ENCODE data around the gene HIF3A.
"Not testable (repeated sequence)": the region's sequence is repeated elsewhere in the genome, so short reads cannot be mapped to it uniquely, and the experiment has no call there.

The HIF3A gene

DNA sequence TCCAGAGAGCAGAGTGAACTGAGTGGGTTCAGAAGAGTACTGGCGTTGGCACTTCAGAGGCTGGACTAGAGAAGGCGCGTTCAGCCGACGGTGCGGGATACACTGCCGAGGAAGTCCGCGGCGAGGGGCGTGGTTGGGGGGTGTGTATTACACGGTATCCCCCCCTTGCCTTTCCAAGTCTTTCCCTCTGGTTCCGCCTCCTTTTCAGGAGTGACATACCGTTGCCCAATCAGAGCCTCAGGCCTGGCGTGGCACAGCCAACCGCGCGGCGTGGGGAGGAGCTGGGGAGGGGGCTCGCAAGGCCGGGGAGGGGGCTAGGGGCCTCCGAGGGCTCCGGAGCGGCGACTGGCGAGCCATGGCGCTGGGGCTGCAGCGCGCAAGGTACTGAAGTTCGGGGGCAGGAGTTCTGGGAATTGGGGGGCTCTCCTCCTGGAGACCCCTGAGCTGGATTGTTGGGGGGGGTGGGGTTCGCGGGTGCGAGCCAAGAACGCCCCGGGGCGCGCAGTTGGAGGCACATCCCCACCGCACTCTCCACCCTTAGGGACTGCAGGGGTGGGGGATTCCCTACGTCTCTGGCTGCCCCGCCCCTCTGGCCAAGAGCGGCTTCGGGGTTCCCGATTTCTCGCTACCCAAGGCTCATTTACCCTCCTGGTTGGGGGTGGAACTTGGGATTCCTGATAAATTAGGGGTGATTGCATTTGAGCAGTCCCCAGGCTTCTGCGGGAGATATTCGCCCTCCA lies at the start of gene HIF3A:
HIF3A (plus strand) TSS at position 321 of the 740 bp plus-strand sequence; CDS start at position 356, 35 bp downstream.
- no peak for DNase-seq

DNA sequence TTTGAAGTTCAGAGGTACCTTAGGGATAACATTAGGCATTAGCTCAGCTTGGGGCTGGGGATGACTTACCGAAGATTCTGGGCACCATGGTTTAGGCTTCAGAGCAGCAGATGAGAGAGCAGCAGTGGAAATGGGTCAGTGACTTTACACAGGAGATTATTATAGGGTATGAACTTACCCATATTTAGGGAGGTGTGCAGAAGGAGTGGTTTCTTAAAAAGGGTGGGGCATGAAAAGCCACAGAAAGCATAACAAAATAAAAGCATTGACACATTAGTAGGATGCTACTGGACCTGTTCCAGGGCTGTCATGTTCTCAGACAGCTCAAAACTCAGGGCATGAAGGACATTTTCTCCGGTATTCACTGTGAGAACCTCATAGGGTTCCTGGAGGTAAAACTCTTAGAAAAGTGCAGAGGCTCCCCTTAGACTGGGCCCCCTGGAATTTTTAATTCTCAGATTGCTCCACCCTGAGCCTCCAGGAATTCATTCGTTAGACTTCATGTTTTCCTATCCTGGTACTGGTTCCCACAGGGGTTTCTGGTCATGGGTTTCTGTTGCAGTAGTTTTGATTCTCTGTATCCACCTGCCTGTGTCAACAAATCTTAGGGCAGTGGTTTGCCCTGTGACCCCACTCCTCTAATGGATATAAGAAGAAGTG lies 46.6 kb upstream of the HIF3A start:
- no peak for DNase-seq

DNA sequence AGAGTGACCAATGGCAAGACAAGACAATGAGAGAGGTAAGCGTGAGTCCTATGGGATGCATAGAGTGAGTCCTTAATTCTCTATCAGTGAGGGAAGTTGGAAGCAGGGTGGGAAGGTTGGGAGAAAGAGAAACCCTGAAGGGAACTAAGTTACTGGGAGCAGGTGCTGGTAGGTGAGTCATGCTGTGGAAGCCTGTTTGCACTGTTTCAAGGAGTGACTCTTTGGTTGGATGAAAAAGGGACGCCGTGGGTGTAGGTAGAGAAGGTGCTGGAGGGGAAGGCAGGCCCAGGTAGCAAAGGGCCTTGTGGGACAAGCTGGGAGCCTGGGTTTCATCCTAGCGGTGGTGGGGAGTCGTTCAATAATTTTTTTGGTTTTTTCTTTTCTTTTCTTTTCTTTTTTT lies 45.4 kb upstream of the HIF3A start:
- DNase-seq = no peak

DNA sequence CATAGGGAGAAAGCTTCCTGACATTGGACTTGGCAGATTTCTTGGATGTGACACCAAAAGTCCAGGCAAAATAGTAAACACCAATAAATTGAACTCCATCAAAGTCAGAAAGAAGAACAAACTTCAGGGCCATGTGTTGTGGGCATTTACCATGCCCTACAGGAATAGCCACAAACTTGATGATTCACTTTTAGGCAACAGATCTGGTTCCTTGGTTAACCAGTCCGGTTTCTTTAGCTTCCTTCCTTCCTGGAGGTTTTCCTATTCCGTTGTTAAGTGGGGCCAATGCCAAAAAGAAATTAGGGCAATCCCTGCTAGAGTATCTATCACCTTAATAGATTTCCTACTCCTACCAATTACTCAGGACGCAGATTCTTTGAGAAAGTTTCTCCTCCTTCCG lies 42.1 kb upstream of the HIF3A start:
- no peak for DNase-seq

DNA sequence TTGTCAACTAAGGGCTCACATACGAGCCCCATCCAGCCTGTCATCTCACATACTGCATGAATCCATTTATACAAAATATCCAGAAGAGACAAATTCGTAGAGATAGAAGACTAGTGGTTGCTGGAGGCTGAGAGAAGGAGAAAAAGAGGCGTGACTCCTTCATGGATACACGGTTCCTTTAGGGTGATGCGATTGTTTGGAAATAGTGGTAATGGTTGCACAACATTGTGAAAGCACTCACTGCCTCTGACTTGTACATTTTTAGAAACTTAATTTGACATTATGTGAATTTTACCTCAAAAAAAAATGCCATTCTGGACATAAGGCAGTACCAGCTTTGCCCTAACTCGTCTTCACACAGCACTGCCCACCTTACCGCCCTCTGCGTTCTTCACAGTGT lies 40.0 kb upstream of the HIF3A start:
- no peak for DNase-seq

DNA sequence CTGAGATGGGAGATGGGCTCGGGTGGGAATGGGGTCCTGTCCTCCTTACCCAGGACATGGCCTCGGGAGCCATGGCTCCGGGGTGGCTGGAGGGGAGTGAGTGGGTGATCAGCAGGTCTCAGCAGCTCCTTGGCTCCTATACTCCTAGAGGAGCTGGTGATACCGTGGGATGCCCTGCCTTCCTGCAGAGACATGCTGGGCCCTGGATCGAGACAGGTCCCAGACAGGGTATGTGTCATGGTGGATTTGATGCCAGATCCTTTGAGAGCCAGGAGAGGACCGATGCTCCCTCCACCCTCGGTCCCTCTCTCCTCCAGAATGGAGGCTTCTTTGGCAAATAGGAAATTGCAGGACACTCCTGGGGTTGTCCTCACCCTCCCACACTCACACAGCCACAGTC lies 35.3 kb upstream of the HIF3A start:
- DNase-seq = not testable (repeated sequence)

DNA sequence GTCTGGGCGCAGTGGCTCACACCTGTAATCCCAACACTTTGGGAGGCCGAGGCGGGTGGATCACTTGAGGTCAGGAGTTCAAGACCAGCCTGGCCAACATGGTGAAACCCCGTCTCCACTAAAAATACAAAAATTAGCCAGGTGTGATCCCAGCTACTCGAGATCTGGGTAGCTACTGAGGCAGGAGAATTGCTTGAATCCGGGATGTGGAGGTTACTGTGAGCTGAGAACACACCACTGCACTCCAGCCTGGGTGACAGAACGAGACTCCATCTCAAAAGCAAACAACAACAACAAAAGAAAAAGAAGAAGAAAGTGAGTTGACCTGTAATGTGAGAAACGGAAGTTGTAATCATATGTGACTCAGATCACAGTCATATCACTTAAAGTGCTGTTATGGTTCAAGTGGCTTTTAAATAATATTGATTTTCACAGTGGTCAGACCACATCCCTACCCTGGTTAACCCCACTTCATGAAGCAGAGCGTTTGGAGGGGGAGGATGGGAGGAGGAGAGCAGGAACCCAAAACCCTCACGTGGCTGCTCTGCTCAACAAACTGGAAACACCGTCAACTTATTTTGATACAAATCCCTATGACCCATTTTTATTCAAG lies 34.1 kb upstream of the HIF3A start:
- not testable (repeated sequence) for DNase-seq

DNA sequence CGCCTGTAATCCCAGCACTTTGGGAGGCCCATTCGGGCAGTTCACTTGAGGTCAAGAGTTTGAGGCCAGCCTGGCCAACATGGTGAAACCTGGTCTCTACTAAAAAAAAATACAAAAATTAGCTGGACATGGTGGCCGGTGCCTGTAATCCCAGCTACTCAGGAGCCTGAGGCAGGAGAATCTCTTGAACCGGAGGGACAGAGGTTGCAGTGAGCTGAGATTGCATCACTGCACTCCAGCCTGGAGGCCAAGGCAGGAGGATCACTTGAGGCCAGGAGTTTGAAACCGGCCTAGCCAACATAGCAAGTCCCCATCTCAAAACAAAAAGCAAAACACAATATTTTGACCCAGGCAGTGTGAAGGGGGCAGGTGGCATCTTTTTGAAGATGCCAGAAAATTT lies 32.0 kb upstream of the HIF3A start:
- DNase-seq = not testable (repeated sequence)

DNA sequence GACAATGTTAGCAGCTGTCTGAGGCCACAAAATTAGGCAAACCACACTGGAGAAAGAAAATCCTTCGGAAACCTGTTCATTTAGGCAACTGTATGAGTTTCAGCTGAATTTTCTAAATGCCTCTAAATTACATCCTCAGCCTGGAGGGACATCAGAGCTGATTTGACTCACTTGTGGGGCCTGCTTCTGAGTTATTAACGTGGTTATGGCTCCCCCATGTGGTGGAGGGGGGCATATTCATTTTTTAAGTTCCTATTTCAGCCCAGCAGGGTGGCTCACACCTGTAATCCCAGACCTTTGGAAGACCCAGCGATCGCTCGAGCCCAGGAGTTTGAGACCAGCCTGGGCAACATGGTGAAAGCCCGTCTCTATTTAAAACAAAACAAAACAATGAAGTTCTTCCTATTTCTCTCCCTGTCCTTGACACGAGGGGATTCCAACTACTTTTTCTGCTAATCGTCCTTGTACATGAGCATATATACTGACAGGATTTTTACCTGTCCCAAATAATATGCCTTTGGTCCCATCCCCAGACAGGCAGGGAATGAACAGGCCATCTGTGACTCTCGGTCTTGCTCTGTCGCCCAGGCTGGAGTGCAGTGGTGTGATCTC lies 31.5 kb upstream of the HIF3A start:
- DNase-seq = peak; percentile 64

DNA sequence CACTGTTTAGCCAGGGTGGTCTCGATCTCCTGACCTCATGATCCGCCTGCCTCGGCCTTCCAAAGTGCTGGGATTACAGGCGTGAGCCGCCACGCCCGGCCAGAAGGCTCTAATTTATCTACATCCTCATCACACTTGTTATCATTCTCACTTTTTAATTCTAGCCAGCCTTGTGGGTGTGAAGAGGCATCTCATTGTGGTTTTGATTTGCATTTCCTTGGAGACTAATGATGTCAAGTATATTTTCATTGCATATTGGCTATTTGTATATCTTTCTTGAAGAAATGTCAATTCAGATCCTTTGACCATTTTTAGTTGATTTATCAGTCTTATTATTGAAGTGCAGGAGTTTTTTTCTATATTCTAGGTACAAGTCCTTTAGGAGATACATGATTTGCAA lies 27.7 kb upstream of the HIF3A start:
- DNase-seq = no peak

DNA sequence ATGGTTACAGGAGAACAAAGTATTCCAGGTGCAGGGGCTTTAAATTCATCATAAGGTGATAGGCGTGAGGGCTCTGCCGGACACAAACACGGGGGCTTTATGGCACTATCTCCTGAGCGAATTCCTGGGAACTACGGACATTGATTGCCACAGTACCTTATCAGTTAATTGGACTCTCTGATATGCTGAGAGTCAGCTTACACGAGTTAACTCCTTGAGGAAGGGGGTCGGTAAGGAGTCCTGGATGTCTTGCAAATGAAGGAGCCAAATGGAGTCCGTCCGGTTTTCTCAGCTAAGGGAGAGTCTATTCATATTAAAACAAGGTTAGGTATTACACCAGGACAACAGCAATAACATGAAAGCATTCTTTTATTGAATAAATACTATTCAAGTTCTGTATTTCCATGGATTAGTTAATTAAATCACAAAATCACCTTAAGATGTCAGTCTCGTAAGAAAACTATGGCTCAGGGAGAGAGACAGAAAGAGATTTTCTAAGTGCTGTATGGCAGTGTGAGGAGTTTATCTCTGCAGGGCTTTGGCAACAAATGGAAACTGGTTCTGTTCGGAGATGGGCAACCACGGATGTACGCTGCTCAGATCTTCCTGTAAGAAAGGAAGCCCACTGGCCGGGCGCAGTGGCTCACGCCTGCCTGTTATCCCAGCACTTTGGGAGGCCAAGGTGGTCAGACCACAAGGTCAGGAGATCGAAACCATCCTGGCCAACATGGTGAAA lies 26.2 kb upstream of the HIF3A start:
- DNase-seq = no peak

DNA sequence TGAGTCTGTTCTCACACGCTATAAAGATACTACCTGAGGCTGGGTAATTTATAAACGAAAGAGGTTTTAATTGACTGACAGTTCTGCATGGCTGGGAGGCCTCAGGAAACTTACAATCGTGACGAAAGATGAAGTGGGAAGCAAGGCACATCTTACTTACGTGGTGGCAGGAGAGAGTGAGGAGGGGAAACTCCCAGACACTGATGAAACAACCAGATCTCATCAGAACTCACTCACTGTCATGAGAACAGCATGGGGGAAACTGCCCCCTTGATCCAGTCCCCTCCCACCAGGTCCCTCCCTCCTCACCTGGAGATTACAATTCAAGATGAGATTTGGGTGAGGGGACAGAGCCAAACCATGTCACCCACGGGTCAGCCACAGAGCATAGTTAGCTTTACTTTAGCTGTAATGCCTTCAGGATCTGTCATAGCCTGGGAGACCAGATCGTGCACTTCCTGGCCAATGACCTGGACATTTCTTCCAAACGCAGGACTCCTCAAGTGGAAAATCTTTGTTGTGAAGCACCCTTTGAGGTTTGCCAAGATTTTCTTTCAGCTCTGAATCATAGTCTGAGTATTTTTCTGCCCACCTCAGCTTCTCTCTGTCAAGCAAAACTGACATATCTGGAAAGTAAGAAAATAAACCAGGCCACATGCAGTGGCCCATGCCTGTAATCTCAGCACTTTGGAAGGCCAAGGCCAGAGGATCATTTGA lies 25.2 kb upstream of the HIF3A start:
- no peak for DNase-seq

DNA sequence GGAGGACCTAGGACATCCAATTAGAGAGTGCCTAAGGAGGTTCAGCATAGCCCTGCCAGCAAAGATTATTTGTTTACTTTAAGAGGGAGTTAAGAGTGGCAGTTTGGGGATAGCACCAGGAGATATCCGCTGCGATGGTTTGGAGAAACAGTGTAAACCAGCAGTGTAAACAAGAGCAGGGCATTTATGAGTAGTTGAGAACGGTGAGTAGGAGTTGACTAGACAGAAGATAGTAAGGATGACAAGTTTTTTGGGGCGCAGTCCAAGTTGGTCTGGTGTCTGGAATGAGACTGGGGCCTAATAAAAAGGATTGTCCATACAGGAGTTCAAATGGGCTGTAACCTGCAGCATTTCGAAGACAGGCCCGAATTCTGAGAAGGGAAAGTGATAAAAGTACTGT lies 22.9 kb upstream of the HIF3A start:
- not testable (repeated sequence) for DNase-seq

DNA sequence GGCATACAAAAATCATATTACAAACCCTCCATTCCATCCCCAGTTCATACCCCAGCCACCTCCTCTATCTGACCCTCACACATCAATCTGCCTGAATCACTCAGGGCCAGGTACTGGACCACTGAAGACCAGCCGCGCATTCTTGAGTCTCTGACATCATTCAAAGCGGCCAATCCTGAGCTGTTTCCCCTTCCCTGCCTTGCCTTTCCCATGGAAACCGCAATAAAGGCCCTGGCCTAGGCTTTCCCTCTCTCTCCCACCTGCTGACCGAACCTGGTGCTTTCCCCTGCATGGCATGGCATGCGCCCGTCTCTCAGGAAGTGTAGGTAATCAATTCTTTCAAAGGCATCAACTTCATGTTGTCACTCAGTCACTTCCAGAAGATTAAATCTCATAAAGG lies 17.7 kb upstream of the HIF3A start:
- no peak for DNase-seq

DNA sequence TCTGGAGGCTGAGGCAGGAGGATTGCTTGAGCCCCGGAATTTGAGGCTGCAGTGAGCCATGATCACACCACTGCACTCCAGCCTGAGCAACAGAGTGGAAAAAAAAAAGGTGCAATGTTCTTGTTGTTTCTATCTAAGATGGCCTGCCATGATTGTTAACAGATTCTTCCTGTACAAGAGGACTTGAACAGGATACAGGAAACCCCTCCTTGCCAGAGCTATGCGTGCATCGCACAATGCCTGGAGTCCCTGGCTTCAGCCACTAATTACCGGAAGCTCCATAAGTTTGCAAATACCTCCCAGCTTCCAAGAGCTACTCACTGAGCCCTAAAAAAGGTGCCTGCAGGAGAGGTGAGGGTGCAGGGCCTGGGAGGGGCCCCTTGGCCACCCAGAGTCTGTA lies 13.1 kb upstream of the HIF3A start:
- no peak for DNase-seq

DNA sequence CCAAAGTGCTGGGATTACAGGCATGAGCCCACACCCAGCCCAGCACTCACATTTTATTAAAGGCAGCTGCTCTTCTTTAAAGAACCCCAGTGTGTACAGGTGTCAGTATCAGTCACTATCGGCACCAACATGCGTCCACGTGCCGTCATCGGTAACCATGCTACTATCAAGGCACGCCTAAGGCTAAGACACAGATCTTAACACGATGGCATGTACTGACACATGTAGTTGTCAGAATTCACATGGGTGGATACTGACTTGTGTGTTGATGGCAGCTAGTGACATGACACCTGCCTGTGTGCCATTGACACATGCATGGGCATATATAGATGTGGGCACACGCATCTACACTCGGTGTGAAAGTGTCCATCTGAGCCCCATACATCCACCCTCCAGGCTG lies 12.2 kb upstream of the HIF3A start:
- DNase-seq = no peak

DNA sequence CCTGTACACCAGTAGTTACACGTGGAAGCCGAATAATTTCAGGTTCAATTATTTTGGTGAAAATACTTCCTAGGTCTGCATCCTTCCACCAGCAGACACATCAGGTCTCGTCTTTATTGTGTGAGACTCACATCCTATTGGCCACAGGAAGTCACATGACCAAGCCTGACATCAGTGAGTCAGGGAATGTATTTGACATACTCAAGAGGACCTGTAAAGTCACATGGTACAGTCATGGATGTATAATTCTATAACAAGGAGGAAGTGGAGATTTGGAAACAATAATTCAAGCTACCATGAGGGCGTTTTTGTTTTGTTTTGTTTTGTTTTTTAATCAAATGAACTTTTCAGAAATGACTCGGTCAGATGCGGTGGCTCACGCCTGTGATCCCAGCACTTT lies 9.3 kb upstream of the HIF3A start:
- DNase-seq = no peak

DNA sequence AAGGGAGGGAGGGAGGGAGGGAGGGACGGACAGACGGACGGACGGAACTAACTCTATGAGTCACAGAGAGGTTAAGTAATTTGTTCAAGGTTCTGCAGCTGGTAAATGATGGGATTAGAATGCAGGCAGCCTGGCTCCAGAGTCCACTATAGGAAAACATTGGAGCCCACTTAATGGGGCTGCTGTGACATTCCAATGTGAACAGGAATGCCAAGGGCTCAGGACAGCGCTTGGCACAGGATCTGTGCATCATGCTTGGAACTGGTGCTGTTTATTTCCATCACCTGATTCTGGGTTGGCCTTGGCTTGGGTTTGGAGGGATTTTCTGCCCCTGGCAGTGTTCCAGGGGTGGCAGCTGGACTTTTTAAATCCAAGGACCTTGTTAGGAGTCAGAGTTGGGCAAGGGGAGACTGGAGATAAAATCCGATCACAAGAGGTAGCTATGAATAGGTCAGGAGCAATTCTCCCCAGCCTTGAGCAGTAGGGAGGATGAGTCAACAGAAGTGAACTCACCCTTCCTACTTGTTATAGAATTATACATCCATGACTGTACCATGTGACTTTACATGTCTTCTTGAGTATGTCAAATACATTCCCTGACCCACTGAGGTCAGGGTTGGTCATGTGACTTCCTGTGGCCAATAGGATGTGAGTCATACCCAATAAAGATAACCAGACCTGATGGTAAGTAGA lies 7.8 kb upstream of the HIF3A start:
- no peak for DNase-seq

DNA sequence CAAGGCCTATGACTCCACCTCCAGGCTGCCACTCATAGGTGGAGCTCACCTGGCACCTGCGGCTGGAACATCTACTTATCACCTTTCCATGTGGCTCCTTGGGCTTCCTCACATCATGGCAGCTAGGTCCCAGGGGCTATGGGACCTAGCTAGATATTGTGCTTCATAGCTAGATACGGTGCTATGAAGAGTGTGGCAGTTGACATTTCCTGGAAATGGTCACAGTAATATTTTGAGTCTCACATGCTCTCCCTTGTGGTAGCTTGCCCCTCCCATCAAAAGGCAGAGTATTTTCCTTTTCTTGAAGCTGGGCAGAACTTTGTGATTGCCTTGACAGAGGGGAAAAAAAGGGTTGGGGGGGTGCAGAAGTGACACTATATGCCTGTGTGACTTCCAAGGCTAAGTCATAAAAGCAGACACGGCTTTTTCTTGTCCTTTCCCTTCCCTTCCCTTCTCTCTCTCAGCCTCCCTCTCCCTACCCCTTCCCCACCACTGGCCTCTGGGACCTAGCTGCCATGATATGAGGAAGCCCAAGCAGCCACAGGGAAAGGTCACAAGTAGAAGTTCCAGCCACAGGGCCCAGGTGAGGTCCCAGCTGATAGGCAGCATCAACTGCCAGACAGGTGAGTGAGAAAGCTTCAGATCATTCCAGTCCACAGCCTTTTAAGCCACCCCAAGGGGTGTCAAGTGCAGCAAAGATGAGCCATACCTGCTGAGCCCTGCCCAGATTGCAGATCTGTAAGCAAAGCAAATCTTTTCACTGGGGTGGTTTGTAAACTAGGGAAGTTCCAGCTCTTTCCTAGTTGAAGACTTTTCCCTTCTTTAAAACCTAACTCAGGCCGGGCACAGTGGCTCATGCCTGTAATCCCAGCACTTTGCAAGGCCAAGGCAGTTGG lies 6.9 kb upstream of the HIF3A start:
- no peak for DNase-seq

DNA sequence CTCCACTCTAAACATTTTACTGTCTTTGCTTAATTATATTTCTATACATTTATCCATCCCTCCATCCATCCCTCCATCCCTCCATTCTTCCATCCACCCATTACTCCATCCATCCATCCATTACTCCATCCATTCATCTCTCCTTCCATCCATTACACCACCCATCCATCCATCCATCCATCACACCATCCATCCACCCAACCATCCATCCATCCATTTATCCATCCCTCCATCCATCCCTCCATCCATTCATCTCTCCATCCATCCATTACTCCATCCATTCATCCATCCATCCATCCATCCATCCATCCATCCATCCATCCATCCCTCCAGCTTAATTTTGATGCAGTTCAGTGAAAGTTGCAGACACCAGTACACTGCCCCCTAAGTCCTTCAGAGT lies 5.0 kb upstream of the HIF3A start:
- no peak for DNase-seq

DNA sequence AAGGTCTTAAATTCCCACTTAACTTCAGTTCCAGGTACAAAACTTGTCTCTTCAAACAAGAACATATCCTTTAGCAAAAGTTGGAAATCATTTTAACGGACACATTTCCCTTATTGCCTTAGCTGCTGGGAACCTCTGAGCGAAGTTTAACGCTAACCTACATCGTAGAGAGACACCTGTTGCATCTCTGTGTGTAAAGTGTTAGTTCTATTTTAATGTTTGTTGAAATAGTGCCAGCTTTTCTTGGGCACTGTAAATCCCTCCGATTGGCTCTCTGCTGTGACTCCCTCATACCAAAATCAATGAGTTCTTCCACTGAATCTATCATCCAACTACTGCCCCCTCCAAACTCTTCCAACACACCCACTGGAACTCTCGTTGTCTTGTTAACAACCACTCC lies 2.3 kb upstream of the HIF3A start:
- DNase-seq = no peak

All from NCI-H526 treated with DMSO at 0.1 percent for 48 hours (cell line).